GM15510 (cell line): Measurements from ENCODE around the gene SPEM2.

ENCODE experiments used
- POLR2A ChIP-seq: IDR thresholded peaks from 3 replicates; pipeline ENCODE4 v1.6.1; 2011; ENCODE audit warnings: borderline replicate concordance; ENCODE audit not compliant: insufficient read length; ENCODE audit errors: extremely low read depth

SPEM2 gene

DNA sequence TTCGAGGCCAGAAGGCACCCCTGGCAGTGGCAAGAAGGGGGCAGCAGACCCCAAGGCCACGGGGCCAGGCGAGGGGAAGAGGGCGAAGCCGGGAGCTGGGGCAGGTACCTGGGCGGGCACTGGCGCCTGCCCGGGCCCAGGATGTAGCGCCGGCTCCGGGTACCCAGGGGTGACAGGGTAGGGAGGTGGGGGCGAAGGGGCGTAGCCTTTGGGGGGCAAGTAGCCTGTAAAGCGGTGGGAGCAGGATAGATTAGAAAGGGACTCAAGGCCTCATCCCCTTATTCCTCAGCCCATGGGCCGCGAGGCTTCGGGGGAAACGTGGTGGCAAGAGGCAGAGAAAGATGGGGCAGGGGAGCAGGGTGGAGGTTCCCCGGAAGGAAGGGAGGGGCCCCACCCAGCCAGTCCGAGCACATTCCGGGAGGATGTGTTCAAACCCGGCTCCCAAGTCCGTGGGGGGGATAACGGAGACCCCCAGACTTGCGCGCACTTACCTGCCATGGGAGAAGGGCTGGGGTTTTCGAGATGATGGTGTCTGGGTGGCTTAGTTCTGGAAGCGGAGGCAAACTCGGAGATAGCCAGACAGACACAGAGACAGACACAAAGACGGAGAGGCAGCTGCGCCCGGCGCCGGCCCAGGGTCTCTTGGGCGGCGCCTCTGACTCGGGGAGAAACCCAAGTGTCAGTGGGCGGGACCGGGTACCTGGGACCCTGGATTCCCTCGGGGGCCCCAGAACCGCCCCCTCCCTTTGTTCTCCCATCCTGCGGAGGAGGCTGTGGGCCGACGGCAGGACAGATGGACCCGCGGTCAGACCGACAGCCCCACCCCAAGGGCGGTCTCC, 31.6 kb upstream of the SPEM2 start:
- no peak for TF ChIP-seq POLR2A

DNA sequence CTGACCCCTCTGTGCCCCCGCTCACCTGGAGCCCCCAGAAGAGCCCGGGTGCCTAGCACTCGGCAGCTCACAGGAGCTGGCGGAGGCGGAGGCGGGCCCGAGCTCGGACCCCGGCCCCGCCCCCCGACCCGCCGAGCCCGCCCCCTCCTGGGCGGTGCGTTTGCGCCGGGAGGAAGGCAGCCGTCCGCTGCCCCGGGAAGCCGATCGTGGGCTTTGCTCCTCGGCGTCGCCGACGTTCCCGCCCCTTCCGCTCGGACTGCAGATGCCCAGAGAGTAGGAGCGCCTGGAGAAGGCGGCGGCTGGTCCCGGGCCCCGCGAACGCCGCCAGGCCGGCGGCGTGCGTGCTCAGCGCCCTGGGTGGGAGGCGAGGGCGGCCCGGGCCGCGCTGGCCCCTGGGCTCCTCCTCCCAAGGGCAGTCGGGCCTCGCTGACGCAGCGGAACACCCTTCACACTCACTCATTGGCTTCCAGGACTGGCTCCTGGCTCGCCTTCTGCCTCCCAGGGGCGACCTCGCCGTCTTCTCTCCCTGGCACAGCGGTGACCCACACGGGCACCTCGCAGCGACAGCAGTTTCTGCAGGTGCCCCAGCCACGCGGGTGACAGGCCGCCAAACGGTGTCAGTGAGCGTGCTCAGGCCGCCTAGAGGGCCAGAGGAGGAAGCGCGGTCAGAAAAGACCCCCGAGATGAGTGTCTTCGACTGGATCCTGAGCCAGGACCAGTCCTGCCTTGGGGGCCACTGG, 30.8 kb upstream of the SPEM2 start, which contains the start of gene PLSCR3:
TSS of gene PLSCR3 (minus strand) at position 74 of the 740 bp plus-strand sequence. CDS start 415 bp downstream, outside the sequence.
- peak; percentile 89 for TF ChIP-seq POLR2A

DNA sequence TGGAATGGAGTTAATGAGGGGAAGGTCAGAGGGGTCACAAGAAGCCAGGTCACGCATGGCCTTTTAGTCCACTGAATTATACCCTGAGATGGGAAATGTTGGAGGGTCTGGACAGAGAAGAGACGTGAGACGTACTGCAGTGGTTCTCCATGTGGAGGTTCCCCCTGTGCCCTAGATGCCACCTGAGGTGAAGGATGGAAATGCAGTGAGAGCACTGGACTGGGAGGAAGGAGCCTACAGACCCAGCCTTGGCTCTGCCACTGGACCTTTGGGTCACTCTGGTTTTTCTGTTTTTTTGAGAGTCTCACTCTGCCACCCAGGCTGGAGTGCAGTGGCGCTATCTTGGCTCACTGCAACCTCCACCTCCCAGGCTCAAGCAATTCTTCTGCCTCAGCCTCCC, 29.3 kb upstream of the SPEM2 start:
- TF ChIP-seq POLR2A = no peak

DNA sequence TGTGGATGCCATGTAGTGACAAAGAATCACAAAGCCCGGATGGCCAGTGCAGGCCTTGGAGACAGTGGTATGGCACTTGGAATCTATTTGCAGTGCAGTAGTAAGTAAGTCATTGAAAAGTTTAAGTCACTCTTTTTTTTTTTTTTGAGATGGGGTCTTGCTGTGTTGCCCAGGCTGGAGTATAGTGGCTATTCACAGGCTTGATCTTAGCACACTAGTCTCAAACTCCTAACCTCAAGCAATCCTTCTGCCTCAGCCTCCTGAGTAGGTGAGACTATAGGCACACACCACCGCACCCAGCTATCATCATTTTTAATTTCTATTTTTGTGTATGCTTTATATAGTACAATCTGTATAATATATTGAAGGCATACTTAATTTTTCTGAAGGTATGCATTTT, 26.8 kb upstream of the SPEM2 start:
- no peak for TF ChIP-seq POLR2A

DNA sequence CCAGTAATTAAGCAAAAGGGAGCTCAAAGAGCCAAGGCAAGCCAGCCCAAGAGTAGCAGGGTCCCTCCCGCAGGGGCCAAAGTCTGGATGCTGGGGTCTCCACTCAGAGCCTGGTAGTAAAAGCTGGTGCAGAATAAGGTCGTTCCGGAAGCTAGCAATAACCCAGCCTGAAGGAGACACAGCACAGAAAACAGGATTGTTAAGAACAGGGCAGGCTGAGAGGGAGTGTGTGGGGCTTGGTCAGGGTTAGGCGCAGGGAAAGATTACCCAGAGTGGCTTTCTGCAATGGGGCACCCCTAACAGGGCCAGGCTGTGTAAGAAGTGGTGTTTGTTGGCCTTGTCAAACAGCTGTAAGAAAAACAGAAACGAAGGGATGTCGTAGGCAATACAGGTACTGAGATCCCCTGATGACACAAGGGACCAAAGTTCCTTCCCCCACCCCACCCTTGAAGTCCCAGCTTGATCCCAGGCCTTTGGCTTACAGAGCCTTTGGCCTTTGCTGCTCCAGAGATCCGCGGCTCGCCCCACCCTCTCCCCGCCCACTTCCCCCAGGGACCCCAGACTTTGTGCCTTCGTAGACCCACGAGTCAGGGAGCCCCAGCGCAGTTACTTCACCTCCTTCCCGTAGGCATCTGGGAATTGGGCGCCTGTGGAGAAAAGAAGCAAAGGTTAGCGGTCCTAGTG, 22.2 kb upstream of the SPEM2 start:
- TF ChIP-seq POLR2A = no peak

DNA sequence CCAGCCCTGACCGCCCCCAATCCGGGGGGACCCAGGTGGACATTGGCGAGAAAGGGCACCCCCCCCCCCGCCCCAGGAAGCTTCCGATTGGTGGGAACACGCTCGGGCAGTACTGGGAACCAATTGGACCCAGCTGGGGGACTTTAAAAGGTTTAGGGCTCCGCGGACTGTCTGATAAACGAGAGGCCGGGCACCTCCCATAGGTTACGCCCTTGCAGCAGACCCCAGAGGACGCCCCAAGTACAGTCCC, 21.8 kb upstream of the SPEM2 start:
- no peak for TF ChIP-seq POLR2A

DNA sequence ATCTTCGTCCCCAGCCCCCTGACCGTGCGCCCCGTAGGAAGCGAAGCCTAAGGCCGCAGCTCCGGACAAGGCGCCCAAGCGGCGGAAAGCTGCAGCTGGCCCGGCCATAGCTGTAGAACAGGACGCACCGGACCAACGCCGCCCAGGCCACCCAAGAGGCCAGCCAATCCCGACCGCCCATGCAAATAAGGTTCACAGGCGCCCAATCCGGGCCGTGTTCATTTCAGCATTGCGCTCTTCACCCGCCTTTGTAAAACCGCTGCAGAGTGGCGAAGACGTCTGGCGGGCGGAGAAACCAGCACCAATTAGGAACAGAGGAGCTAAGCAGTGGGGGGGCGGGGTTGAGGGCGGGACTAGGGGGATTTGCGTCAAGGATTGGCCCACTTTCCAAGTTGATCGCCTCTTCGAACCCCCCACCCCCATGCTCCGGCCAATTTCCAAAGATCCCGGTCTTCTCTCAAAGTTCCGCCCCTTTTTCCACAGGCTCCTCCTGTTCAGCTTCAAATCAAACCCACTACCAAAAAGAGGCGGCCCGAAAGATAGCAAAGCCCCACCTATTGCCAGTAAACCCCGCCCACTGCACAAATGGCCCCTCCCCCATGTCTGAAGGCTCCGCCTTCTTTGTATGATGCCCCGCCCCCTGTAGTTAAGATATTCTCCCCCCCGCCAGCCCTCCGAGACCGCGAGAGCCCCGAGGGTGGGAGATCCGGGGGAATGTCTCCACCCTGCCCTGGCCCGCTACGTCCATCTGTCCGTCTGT, 21.3 kb upstream of the SPEM2 start, which contains the start of gene TMEM256:
TSS of gene TMEM256 (minus strand) at position 121 of the 760 bp plus-strand sequence. CDS start at position 108, 13 bp downstream.
- peak; percentile 96 for TF ChIP-seq POLR2A

DNA sequence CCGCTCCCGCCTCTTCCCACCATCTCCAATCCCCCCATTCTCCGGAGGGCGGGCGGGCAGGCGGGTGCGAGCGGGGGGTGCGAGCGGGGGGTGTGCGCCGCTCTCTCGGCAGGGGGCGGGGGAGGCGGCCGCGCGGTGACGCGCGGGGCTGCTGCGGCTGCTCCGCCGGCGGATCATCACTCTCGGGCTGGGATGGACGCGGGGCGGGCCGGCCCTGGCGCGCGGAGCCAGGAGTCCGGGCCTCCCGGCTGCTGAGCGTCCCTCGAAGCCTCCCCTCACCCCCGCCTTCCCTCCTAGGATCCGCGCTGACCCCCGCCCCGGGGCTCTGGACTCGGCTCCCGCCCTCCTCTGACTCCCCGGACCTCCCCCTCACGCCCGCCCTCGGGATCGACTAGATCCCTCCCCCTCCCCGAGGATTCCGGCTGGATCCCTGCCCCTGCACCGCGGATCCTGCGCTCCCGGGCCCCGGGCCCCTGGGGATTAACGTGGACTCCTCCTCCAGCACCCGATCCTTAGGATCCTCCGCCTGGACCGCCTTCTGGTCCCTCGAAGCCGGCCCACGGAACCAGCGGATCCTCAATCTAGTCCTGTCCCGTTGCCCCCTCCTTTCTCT, 20.6 kb upstream of the SPEM2 start:
- no peak for TF ChIP-seq POLR2A

DNA sequence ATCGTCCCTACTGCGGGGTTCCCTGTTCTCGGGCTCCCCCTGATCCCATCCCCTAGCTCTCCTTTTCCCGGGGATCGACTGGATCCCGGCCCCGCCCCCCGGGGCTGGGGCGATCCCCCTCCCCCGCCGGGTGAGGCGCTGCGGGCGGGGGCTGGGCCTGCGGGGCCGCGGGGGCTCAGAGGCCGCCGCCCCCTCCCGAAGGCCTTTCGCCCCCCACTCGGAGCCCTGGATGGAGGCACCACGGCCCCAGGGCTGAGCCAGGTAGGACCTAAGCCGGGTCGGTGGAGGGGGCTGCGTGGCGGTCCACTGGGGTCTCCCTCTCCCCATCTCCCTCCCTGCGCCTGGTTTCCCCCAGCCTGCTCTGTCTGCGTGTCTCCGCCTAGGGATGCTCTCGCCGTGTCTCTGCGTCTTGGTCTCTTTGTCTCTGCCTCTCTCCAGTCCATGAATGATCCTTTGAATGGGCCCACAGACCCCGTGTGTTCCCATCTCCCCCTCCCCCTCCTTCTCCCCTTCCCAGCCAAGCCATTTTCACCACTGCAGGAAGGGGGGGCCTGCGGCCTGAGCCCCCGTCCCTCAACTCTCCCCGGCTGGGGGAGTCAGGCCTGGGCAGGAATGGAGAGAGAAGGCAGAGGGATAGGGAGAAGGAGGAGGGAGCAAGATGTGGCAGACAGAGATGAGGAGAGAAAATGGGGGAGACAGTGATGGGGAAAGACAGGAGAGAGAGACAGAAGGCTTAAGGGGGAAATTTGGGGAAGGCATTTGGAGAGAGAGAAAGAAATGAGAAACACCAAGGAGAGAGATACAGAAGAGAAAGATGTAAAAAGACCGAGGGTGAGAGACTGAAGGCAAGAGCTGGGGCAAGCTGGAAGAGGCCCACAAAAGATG, 19.8 kb upstream of the SPEM2 start:
- no peak for TF ChIP-seq POLR2A

DNA sequence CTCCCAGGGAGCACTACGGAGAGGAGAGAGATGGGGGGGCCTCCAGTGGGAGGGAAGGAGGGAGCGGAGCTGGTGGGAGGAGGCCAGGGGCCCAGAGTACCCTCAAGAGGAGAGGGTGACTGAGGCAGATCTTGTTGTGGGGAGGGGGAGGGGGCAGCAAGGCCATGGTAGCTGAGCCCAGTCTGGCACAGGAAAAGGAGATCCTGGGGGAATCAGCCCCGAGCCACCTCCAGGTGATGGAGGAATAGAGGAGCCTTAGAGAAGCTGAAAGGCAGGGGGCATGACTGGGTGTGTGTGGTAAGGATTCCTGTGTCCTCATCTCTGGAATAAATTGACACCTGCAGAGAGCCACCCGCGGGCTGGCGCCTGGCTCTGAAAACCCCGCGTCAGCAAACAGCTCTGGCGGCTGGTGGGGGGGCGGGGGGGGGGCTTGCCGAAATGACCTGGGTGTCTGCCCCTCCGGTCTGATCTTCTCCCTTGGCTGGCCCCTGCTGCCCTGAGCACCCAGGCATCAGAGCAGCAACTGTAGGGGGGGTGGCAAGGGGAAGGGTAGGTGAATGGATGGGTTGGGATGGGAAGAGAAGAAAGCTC, 19.1 kb upstream of the SPEM2 start:
- TF ChIP-seq POLR2A = no peak

DNA sequence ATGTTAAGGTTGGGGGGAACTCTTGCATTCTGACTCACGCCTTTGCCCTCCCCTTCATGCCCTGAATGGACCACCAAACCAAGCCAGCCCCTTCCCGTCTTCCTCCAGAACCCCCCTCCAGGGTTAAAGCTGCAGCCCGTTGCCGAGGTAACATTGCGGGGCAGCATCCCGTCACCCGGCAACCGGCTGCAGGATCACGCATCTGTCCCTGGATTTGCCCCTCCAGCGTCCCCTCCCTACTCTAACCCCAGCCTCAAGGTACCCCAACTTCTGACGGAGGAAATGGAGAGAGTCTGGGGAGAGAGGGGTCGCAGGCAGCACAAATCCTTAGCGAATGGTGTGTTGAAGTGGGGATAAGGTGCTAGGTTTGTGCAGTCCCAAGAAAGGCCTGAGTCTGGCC, 18.3 kb upstream of the SPEM2 start:
- TF ChIP-seq POLR2A = no peak

DNA sequence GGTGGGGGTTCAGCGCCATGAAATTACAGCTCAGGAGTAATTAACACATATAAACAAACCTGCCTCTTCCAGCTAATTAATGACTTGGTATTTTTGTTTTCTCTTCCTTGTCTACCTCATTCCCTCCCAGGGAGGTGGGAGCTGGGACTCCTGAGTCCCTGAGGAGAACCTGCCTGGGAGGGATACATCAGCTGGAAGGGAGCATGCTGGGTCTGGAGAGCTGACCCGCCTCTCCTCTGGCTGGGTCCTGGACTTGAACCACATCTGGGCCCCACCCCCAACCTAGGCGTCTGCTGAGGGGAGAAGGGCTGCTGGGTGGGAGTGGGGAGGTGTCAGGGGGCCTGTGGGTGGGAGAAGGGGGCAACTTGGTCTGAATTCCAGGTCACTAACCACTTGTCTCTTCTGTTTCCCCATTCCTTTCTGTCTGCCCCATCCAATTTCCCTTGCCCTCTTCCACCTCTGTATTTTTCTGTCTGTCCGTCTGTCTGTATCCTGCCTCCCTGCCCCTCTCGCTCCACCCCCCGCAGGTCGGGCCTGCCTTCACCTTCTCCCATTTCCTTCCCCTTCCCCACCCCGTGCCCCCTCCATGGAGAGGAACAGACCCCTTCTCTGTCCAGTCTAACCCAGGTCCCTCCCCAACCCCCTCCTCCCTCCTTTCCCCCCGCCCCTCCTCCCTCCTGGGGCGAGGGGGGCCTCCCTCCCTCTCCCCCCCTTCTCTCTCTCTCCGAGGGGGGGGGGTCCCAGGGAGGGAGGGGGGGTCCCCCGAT, 17.7 kb upstream of the SPEM2 start, which contains the start of gene NLGN2:
TSS of gene NLGN2 (plus strand) at position 361 of the 767 bp plus-strand sequence. CDS start 411 bp downstream, outside the sequence.
- no peak for TF ChIP-seq POLR2A
